K562 (cell line): Measurements from ENCODE around the gene PRKAR2B. TPM values are rescaled to one million over a fixed set of nuclear protein-coding genes. Genes with fewer than 3 reads are reported as not detected.
A peak's percentile ranks its signal among the peaks of the same experiment; 100 is the strongest.

ENCODE experiments used
- BCLAF1 ChIP-seq, 2 experiments: fragments of 450-650 bp in 1 of 2; IDR thresholded peaks; 2 replicates each; pipeline ENCODE4 v1.6.1; 2011 to 2017; ENCODE audit warnings: low read depth in 2 of 2, antibody characterized with exemption in 1 of 2, borderline replicate concordance in 1 of 2, low read length in 1 of 2, mild to moderate bottlenecking in 1 of 2, mixed read lengths in 1 of 2; ENCODE audit not compliant: control insufficient read depth in 1 of 2
- CBX5 ChIP-seq: IDR thresholded peaks from 2 replicates; pipeline ENCODE4 v1.6.1; 2014; ENCODE audit warnings: low read depth, borderline replicate concordance
- CC2D1A ChIP-seq: fragments of 450-650 bp; IDR thresholded peaks from 2 replicates; pipeline ENCODE4 v1.6.1; 2017; ENCODE audit warnings: mild to moderate bottlenecking
- DMBX1 ChIP-seq: fragments of 250-450 bp; sonication (Bioruptor Pico); IDR thresholded peaks from 2 replicates; pipeline ENCODE4 v1.8.0; 2022; ENCODE audit warnings: inconsistent platforms, mild to moderate bottlenecking, moderate library complexity, borderline replicate concordance
- GATAD2B ChIP-seq: fragments of 450-650 bp; IDR thresholded peaks from 2 replicates; pipeline ENCODE4 v1.6.1; 2017; ENCODE audit warnings: mild to moderate bottlenecking, borderline replicate concordance
- KLF13 ChIP-seq: fragments of 450-650 bp; IDR thresholded peaks from 2 replicates; pipeline ENCODE4 v1.6.1; 2016; ENCODE audit warnings: missing genetic modification characterization, low read depth, mild to moderate bottlenecking, missing compliant biosample characterization, moderate library complexity, borderline replicate concordance
- RBFOX2 ChIP-seq: fragments of 200-400 bp; formaldehyde crosslinking; IDR thresholded peaks from 2 replicates; pipeline ENCODE4 v1.6.1; 2017; ENCODE audit warnings: low read depth, mild to moderate bottlenecking, low read length, moderate library complexity
- SMAD1 ChIP-seq: fragments of 150-350 bp; IDR thresholded peaks from 2 replicates; pipeline ENCODE4 v1.6.1; 2014; ENCODE audit warnings: low read length, low read depth; ENCODE audit not compliant: partially characterized antibody
- TBL1XR1 ChIP-seq, 2 experiments: IDR thresholded peaks; 2 replicates each; pipeline ENCODE4 v1.6.1; 2012; ENCODE audit warnings: improper control_type of control experiment in 2 of 2, low read length in 2 of 2, mild to moderate bottlenecking in 1 of 2
- TCF7L2 ChIP-seq: fragments of 150-350 bp; IDR thresholded peaks from 2 replicates; pipeline ENCODE4 v1.6.1; 2016; ENCODE audit warnings: low read depth, mild to moderate bottlenecking, low read length, moderate library complexity
- TFAM ChIP-seq: fragments of 250-450 bp; sonication (Bioruptor Pico); conservative IDR thresholded peaks from 2 replicates; pipeline ENCODE4 v1.5.0; 2021; ENCODE audit warnings: mild to moderate bottlenecking, moderate library complexity
- ZNF165 ChIP-seq: fragments of 250-450 bp; sonication (Bioruptor Pico); IDR thresholded peaks from 2 replicates; pipeline ENCODE4 v1.4.0; 2020; ENCODE audit warnings: borderline replicate concordance
- ZNF24 ChIP-seq: fragments of 450-650 bp; IDR thresholded peaks from 2 replicates; pipeline ENCODE4 v1.6.1; 2016
- ZNF445 ChIP-seq: fragments of 250-450 bp; sonication (Bioruptor Pico); IDR thresholded peaks from 2 replicates; pipeline ENCODE4 v1.4.0; 2020; ENCODE audit warnings: low read depth, mild to moderate bottlenecking, moderate library complexity
- ZNF766 ChIP-seq: fragments of 200-800 bp; sonication (Bioruptor generic); conservative IDR thresholded peaks from 2 replicates; pipeline ENCODE4 v1.6.1; 2016; ENCODE audit warnings: missing genetic modification characterization, missing compliant biosample characterization
- polyA plus RNA-seq, 8 experiments: library from polyadenylated mRNA; depleted of rRNA in 4 of 8; stranded (reverse) in 5 of 8; unstranded in 3 of 8; fragments of >200 nt; fragmentation: Nextera tagmentation in 2 of 8; fragmentation: Illumina TruSeq in 1 of 8; extraction: Ambion mirVana in 2 of 8; extraction: Trizol in 1 of 8; gene quantifications; 2 replicates each; pipeline versions ENCODE4 v1.2.1 to v1.2.3, GENCODE V29; 2011 to 2014; ENCODE audit warnings: inconsistent platforms in 1 of 8, missing spikeins in 1 of 8
- total RNA-seq, 7 experiments: library from RNA; depleted of rRNA in 6 of 7; stranded (reverse); fragments of >200 nt in 6 of 7; fragmentation: Illumina TruSeq in 2 of 7; extraction: Trizol in 2 of 7; gene quantifications; 2 replicates each; pipeline versions ENCODE4 v1.2.1 to v1.2.3, GENCODE V29; 2011 to 2021; ENCODE audit warnings: low replicate concordance in 1 of 7
- TF ChIP-seq, protein P1 (sequence below): fragments of 250-450 bp; sonication (Bioruptor Pico); IDR thresholded peaks from 2 replicates; pipeline ENCODE4 v1.9.0; 2021; ENCODE audit warnings: mild to moderate bottlenecking, inconsistent platforms
- TF ChIP-seq, protein P2 (sequence below): fragments of 450-650 bp; conservative IDR thresholded peaks from 2 replicates; pipeline ENCODE4 v1.6.1; 2016; ENCODE audit warnings: missing genetic modification characterization, low read depth, mild to moderate bottlenecking, control low read depth, missing compliant biosample characterization
- TF ChIP-seq, protein P3 (sequence below): fragments of 250-450 bp; sonication (Bioruptor Pico); IDR thresholded peaks from 2 replicates; pipeline ENCODE4 v1.4.0; 2020

Gene PRKAR2B
- total and polyA plus RNA-seq, 9 of the 15 experiments (the other 6 are each of a cell fraction or from before 2014, with no cell fraction given): 59.0 to 173 (median 129) TPM

- no peak for TF ChIP-seq KLF13
- peak; percentile 84 for TF ChIP-seq ZNF24
- peak; percentile 75; the same call in 1 of the 2 replicates for TF ChIP-seq ZNF165 (CRISPR knock-in tag)
- TF ChIP-seq TCF7L2: 0 out of 2 replicates have a peak, but pooled peaks have one; percentile 53
- peak; percentile 97 for TF ChIP-seq SMAD1
- peak; percentile 99 for TF ChIP-seq CC2D1A
- TF ChIP-seq, protein P1, sequence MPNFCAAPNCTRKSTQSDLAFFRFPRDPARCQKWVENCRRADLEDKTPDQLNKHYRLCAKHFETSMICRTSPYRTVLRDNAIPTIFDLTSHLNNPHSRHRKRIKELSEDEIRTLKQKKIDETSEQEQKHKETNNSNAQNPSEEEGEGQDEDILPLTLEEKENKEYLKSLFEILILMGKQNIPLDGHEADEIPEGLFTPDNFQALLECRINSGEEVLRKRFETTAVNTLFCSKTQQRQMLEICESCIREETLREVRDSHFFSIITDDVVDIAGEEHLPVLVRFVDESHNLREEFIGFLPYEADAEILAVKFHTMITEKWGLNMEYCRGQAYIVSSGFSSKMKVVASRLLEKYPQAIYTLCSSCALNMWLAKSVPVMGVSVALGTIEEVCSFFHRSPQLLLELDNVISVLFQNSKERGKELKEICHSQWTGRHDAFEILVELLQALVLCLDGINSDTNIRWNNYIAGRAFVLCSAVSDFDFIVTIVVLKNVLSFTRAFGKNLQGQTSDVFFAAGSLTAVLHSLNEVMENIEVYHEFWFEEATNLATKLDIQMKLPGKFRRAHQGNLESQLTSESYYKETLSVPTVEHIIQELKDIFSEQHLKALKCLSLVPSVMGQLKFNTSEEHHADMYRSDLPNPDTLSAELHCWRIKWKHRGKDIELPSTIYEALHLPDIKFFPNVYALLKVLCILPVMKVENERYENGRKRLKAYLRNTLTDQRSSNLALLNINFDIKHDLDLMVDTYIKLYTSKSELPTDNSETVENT: 0 out of 2 replicates have a peak, but pooled peaks have one; percentile 74
- no peak for TF ChIP-seq TFAM
- peak; percentile 92 for TF ChIP-seq DMBX1 (CRISPR knock-in tag)
- peak; percentile 23 to 93; a peak in 3 of 4 replicates for TF ChIP-seq BCLAF1 (IDR thresholded peaks at IDR 0.05; ENCODE audit: borderline replicate concordance in 1 of 2, control insufficient read depth in 1 of 2, low read depth in 2 of 2, low read length in 1 of 2)
- TF ChIP-seq, protein P2, sequence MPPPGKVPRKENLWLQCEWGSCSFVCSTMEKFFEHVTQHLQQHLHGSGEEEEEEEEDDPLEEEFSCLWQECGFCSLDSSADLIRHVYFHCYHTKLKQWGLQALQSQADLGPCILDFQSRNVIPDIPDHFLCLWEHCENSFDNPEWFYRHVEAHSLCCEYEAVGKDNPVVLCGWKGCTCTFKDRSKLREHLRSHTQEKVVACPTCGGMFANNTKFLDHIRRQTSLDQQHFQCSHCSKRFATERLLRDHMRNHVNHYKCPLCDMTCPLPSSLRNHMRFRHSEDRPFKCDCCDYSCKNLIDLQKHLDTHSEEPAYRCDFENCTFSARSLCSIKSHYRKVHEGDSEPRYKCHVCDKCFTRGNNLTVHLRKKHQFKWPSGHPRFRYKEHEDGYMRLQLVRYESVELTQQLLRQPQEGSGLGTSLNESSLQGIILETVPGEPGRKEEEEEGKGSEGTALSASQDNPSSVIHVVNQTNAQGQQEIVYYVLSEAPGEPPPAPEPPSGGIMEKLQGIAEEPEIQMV (tag): peak; percentile 42; the same call in 1 of the 2 replicates
- TF ChIP-seq, protein P3, sequence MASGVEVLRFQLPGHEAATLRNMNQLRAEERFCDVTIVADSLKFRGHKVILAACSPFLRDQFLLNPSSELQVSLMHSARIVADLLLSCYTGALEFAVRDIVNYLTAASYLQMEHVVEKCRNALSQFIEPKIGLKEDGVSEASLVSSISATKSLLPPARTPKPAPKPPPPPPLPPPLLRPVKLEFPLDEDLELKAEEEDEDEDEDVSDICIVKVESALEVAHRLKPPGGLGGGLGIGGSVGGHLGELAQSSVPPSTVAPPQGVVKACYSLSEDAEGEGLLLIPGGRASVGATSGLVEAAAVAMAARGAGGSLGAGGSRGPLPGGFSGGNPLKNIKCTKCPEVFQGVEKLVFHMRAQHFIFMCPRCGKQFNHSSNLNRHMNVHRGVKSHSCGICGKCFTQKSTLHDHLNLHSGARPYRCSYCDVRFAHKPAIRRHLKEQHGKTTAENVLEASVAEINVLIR: 0 out of 2 replicates have a peak, but pooled peaks have one; percentile 19
- TF ChIP-seq ZNF766 (CRISPR knock-in tag): peak; percentile 92
- TF ChIP-seq CBX5: peak; percentile 79
- TF ChIP-seq RBFOX2: peak; percentile 62
- no peak for TF ChIP-seq ZNF445
- peak; percentile 98 to 100 for TF ChIP-seq TBL1XR1 (IDR thresholded peaks at IDR 0.05; ENCODE audit: low read length in 2 of 2)
- peak; percentile 57 for TF ChIP-seq GATAD2B
Measured at GRCh38 chr7:107007007-107007891, 37.3 kb upstream of the PRKAR2B start (continued).
